HG02970 (cell line): Measurements from ENCODE around the gene EFNA5.
"Not testable (repeated sequence)": the region's sequence is repeated elsewhere in the genome, so short reads cannot be mapped to it uniquely, and the experiment has no call there.

Experiments
- ATAC-seq: cut with Tn5 transposase; IDR thresholded peaks from one replicate; pipeline ENCODE4 v1.9.1; 2021; ENCODE audit warnings: mild to moderate bottlenecking, moderate library complexity, moderate number of reproducible peaks; ENCODE audit not compliant: unreplicated experiment, low FRiP score

Gene EFNA5

DNA sequence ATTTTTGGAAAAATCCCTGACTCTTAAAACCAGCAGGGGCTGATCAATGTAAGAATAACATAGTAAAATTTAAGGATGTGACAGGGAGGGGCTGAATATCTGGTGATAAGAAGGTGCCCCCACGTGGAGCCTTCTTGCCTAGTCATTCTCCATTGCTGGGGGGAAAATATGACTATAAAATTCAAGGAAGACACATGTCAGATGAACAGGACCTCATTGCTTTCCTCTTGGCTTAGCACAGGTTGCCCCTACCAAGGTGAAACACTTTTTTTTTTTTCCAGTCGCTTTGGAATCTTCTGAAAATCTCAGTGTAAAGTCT, 310.9 kb downstream of the EFNA5 start:
- no peak for ATAC-seq

GRCh38 chr5:107359033-107359915, 311.5 kb downstream of the EFNA5 start:
- ATAC-seq, result no peak

DNA sequence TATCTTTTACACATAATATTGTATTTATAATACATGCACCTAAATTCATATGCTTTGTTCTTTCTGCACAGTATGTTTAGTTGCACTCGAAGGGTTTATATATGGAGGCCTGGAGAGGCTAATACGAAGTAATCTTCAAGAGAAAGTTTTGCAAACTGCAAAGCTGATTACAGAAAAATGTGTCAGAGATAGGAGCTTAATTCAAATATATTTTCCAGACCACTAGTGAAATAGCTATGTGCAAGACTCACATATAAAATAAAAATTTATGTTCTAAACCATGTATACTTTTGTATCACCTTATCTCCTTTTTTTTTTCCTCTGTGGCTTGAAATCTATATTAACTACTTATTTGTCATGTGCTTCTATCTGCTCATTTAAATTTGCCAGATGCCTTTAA, 313.8 kb downstream of the EFNA5 start:
- no peak for ATAC-seq

GRCh38 chr5:107352576-107352975, 318.2 kb downstream of the EFNA5 start:
- no peak for ATAC-seq

GRCh38 chr5:107346580-107346979, 324.2 kb downstream of the EFNA5 start:
- ATAC-seq, result not testable (repeated sequence)

- no peak for ATAC-seq
Observed at GRCh38 chr5:107342371-107342770, 328.4 kb downstream of the EFNA5 start.

DNA sequence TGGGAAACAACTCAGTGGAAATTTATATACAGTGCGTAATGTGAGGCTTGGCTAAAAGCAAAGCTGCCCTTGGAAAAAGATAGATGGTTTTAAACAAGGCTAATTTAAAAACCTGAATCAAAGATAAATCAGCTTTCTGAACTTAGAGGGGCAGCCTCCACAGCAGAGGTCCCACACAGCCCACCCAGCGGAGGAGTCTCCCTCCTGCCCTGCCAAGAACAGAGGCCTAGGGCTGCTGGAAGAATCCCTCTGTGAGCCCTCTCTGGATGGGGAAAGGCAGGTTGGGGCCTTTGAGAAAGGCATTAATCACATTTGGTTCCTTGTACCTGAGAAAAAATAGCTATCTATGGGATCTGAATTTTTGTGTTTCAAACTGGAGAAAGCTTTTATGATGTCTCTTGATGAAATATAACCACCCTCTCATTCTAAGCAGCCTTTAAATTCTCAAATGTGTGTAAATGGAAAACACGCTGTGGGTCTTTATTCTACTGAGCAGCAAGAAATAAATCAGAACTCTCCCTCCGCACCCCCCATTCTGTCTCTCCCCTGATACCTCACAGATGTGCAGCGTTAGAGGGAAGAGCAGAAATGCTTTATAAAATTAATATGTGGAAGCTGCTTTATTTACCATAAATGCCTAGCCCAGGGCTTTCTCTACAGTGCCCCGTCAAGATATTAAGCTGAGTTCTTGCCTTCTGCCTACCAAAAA, 329.2 kb downstream of the EFNA5 start:
- no peak for ATAC-seq

GRCh38 chr5:107340631-107341030, 330.1 kb downstream of the EFNA5 start:
- no peak for ATAC-seq

DNA sequence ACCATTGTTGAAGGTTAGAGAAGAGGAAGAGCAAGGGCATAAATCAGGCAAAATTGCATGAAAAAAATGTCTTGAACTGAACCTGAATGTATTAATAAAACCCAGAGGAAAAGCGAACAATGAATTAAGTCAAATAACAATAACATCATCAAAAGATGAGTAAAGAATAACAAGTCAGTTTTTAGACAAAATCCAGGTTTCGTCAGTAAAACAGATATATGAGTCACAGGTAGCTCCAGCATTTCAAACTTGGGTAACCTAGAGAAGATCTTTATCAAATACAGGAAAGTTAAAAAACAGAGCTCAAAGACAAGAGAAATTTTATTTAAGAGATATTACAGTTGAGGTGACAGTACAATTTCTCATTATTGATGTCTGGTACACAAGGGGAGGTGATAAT, 332.4 kb downstream of the EFNA5 start:
- ATAC-seq, result no peak

DNA sequence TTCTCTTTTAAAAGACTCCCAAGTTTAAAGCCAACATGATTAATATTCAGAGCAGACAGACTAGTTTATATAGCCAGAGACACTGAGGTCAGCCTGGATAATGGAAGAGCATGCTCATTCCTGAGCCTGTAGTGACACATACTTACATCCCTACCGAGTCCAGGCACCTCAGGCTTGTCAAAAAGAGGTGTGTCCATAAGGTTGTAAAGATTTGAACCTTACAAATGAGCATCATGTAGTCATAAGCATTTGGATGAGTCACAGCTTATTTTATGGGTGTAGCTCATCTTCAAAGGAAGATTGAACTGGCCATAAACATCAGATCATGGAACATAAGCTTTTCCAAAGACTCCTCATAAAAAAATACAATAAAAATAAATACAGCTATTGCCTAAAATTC, 333.5 kb downstream of the EFNA5 start:
- no peak for ATAC-seq

- ATAC-seq, result no peak
Observed at GRCh38 chr5:107331882-107332281, 338.9 kb downstream of the EFNA5 start.

- no peak for ATAC-seq
Observed at GRCh38 chr5:107331312-107331711, 339.4 kb downstream of the EFNA5 start.

- no peak for ATAC-seq
Observed at GRCh38 chr5:107330903-107331302, 339.8 kb downstream of the EFNA5 start.

DNA sequence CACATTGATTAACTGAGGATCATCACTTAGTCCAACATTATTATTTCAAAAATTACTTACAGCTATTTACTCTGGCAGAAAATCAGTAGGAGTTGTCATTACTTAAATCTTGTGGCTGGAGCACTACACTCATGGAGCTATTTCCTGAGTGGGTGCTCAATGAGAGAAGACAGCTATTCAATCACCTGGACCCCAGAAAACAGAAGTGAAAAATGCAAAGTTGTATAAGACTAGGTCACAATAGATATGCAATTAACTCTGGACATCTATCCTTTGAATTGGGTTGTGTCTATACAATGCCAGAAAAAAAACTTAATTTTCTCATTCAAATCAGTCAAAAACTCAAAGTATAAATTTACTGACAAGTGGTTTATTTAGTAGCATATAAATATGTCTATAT, 340.9 kb downstream of the EFNA5 start:
- ATAC-seq, result no peak
